H9 (cell line): ENCODE measurements around the gene ABCG5. TPM values are rescaled to one million over a fixed set of nuclear protein-coding genes. Genes with fewer than 3 reads are reported as not detected.

ENCODE experiments used
- DNase-seq: peaks from one replicate; pipeline ENCODE4 v3.0.0-alpha.2; 2017
- H2AFZ ChIP-seq: one replicate; pipeline ENCODE4 v1.6.1; 2013; ENCODE audit warnings: mild to moderate bottlenecking, low read length, control low read depth, moderate library complexity
- H2AK5ac ChIP-seq: 2 replicates; pipeline ENCODE4 v1.6.1; 2013; ENCODE audit warnings: low read length, control low read depth, mixed read lengths; ENCODE audit not compliant: insufficient read length
- H2BK120ac ChIP-seq: one replicate; pipeline ENCODE4 v1.6.1; 2013; ENCODE audit warnings: low read depth, mild to moderate bottlenecking, low read length, control low read depth, inconsistent platforms; ENCODE audit not compliant: poor library complexity, severe bottlenecking
- H2BK12ac ChIP-seq: 2 replicates; pipeline ENCODE4 v1.6.1; 2013; ENCODE audit warnings: low read length, control low read depth, mixed read lengths, low read depth; ENCODE audit not compliant: insufficient read length
- H2BK15ac ChIP-seq: 2 replicates; pipeline ENCODE4 v1.6.1; 2013; ENCODE audit warnings: low read depth, low read length, control low read depth
- H2BK20ac ChIP-seq: one replicate; pipeline ENCODE4 v1.6.1; 2013; ENCODE audit warnings: low read depth, mild to moderate bottlenecking, low read length, control low read depth, inconsistent platforms; ENCODE audit not compliant: poor library complexity, severe bottlenecking
- H2BK5ac ChIP-seq: 2 replicates; pipeline ENCODE4 v1.6.1; 2013; ENCODE audit warnings: low read length, control low read depth, mixed read lengths; ENCODE audit not compliant: insufficient read length
- H3K14ac ChIP-seq: 2 replicates; pipeline ENCODE4 v1.6.1; 2013; ENCODE audit warnings: low read length, control low read depth; ENCODE audit not compliant: insufficient read depth
- H3K18ac ChIP-seq: 2 replicates; pipeline ENCODE4 v1.6.1; 2013; ENCODE audit warnings: low read depth, mild to moderate bottlenecking, mixed read lengths, low read length, control low read depth; ENCODE audit not compliant: insufficient read length
- H3K23ac ChIP-seq: 2 replicates; pipeline ENCODE4 v1.6.1; 2013; ENCODE audit warnings: low read length, control low read depth, mixed read lengths, low read depth; ENCODE audit not compliant: insufficient read length
- H3K23me2 ChIP-seq: 2 replicates; pipeline ENCODE4 v1.6.1; 2013; ENCODE audit warnings: low read depth, mild to moderate bottlenecking, mixed read lengths, low read length, control low read depth; ENCODE audit not compliant: insufficient read length, poor library complexity, severe bottlenecking
- H3K27ac ChIP-seq: 2 replicates; pipeline ENCODE4 v1.5.1; 2013; ENCODE audit warnings: low read length, control low read depth, mixed read lengths, low read depth; ENCODE audit not compliant: insufficient read length
- H3K27me3 ChIP-seq: 2 replicates; pipeline ENCODE4 v1.6.1; 2013; ENCODE audit warnings: low read length, control low read depth, inconsistent platforms; ENCODE audit not compliant: insufficient read depth
- H3K4ac ChIP-seq: 2 replicates; pipeline ENCODE4 v1.6.1; 2013; ENCODE audit warnings: low read depth, mild to moderate bottlenecking, control low read depth, inconsistent platforms, low read length, moderate library complexity
- H3K4me1 ChIP-seq: 2 replicates; pipeline ENCODE4 v1.6.1; 2013; ENCODE audit warnings: low read length, control low read depth, inconsistent platforms; ENCODE audit not compliant: insufficient read depth
- H3K4me2 ChIP-seq: 2 replicates; pipeline ENCODE4 v1.6.1; 2013; ENCODE audit warnings: low read length, control low read depth, mixed read lengths; ENCODE audit not compliant: insufficient read length, insufficient read depth
- H3K56ac ChIP-seq: 2 replicates; pipeline ENCODE4 v1.6.1; 2013; ENCODE audit warnings: low read depth, mild to moderate bottlenecking, mixed read lengths, low read length, control low read depth; ENCODE audit not compliant: insufficient read length
- H3K79me1 ChIP-seq: 2 replicates; pipeline ENCODE4 v1.6.1; 2013; ENCODE audit warnings: low read depth, mild to moderate bottlenecking, moderate library complexity, low read length, control low read depth, inconsistent platforms; ENCODE audit not compliant: insufficient read depth, poor library complexity, severe bottlenecking
- H3K79me2 ChIP-seq: 2 replicates; pipeline ENCODE4 v1.6.1; 2013; ENCODE audit warnings: low read length, control low read depth, inconsistent platforms; ENCODE audit not compliant: insufficient read depth
- H3K9ac ChIP-seq: 2 replicates; pipeline ENCODE4 v1.6.1; 2013; ENCODE audit warnings: low read length, control low read depth, mixed read lengths; ENCODE audit not compliant: insufficient read length; ENCODE audit errors: extremely low read depth
- H3K9me3 ChIP-seq: one replicate; pipeline ENCODE4 v1.6.1; 2013; ENCODE audit warnings: low read depth, low read length, inconsistent platforms; ENCODE audit not compliant: control insufficient read depth
- H3T11ph ChIP-seq: one replicate; pipeline ENCODE4 v1.6.1; 2013; ENCODE audit warnings: mild to moderate bottlenecking, low read length, control low read depth, inconsistent platforms
- H4K20me1 ChIP-seq: one replicate; pipeline ENCODE4 v1.6.1; 2013; ENCODE audit not compliant: control insufficient read depth, insufficient read length, insufficient read depth
- H4K5ac ChIP-seq: 2 replicates; pipeline ENCODE4 v1.6.1; 2013; ENCODE audit warnings: low read depth, mild to moderate bottlenecking, mixed read lengths, low read length, control low read depth; ENCODE audit not compliant: insufficient read length
- H4K8ac ChIP-seq: replicated peaks from 2 replicates; pipeline ENCODE4 v1.6.1; 2013; ENCODE audit warnings: low read length, control low read depth, mixed read lengths, low read depth; ENCODE audit not compliant: insufficient read length
- H4K91ac ChIP-seq: 2 replicates; pipeline ENCODE4 v1.6.1; 2013; ENCODE audit warnings: low read depth, mild to moderate bottlenecking, moderate library complexity, mixed read lengths, low read length, control low read depth; ENCODE audit not compliant: insufficient read length
- H3K27ac Mint-ChIP-seq, 3 experiments: 2 replicates in 2 of 3; 3 replicates in 1 of 3; pipeline ENCODE4 v1.8.0; 2020 to 2021; ENCODE audit warnings: mixed read lengths in 3 of 3, mild to moderate bottlenecking in 1 of 3, moderate library complexity in 1 of 3
- H3K27me3 Mint-ChIP-seq: 2 replicates; pipeline ENCODE4 v1.8.0; 2021; ENCODE audit warnings: low read depth, mild to moderate bottlenecking, moderate library complexity, mixed read lengths
- H3K36me3 Mint-ChIP-seq, 3 experiments: 2 replicates in 2 of 3; 3 replicates in 1 of 3; pipeline ENCODE4 v1.8.0; 2020 to 2021; ENCODE audit warnings: low read depth in 3 of 3, mixed read lengths in 3 of 3; ENCODE audit not compliant: insufficient read depth in 1 of 3
- H3K4me1 Mint-ChIP-seq, 2 experiments: 2 replicates each; pipeline ENCODE4 v1.8.0; 2020; ENCODE audit warnings: mixed read lengths in 2 of 2
- H3K4me3 Mint-ChIP-seq, 2 experiments: 2 replicates in 1 of 2; 3 replicates in 1 of 2; pipeline ENCODE4 v1.8.0; 2020 to 2021; ENCODE audit warnings: mild to moderate bottlenecking in 2 of 2, mixed read lengths in 2 of 2, moderate library complexity in 1 of 2
- H3K9me3 Mint-ChIP-seq, 2 experiments: 2 replicates in 1 of 2; 3 replicates in 1 of 2; pipeline ENCODE4 v1.8.0; 2020; ENCODE audit warnings: mild to moderate bottlenecking in 2 of 2, mixed read lengths in 2 of 2, moderate library complexity in 1 of 2
- CTCF ChIP-seq: fragments of 200-600 bp; sonication (generic); conservative IDR thresholded peaks from 3 replicates; pipeline ENCODE4 v1.8.0; 2021; ENCODE audit warnings: antibody characterized with exemption, mild to moderate bottlenecking
- WGBS: extraction: QIAGEN DNeasy Blood & Tissue Kit; methylation state at CpG from one replicate; pipeline ENCODE4 v1.1.7; 2013; ENCODE audit warnings: missing lambda C conversion rate, low lambda C conversion rate, mixed read lengths; ENCODE audit not compliant: insufficient read length; ENCODE audit errors: extremely low coverage; 5-methylcytosine and 5-hydroxymethylcytosine counted together
- total RNA-seq: library from RNA; stranded (reverse); gene quantifications from 2 replicates; pipeline ENCODE4 v1.2.1, GENCODE V29; 2021

Gene ABCG5
- total RNA-seq, 1 experiment from 2014 or later, result not detected

- Histone ChIP-seq H2BK5ac (no peak overlapping the region), H3K23ac (no peak overlapping the region), H3K4me2 (no peak overlapping the region), H2BK15ac (no peak overlapping the region), H3T11ph (no peak overlapping the region), H3K27me3 (no peaks in the 10 kb centered on the region), H3K9me3 (no peaks in the 10 kb centered on the region), H4K20me1 (no peaks in the 10 kb centered on the region), H3K56ac (no peak overlapping the region), H3K27ac (no peak overlapping the region), H3K79me1 (no peaks in the 10 kb centered on the region), H2BK12ac (no peak overlapping the region), H3K9ac (no peak overlapping the region), H3K23me2 (no peaks in the 10 kb centered on the region), H2AFZ (no peak overlapping the region), H2BK20ac (no peak overlapping the region), H4K8ac (no peak overlapping the region), H2BK120ac (no peak overlapping the region), H4K91ac (no peak overlapping the region), H3K4me1 (no peaks in the 10 kb centered on the region), H3K18ac (no peak overlapping the region), H3K79me2 (no peaks in the 10 kb centered on the region), H3K14ac (no peak overlapping the region), H2AK5ac (no peak overlapping the region), H3K4ac (no peak overlapping the region), H4K5ac (no peak overlapping the region)
- H3K27ac Mint-ChIP-seq, result no peak overlapping the region
- no peak overlapping the region for H3K4me3 Mint-ChIP-seq
- no peaks in the 10 kb centered on the region for H3K36me3 Mint-ChIP-seq
- peaks cover 7 to 8% of the 10 kb centered on the region in 2 experiments for H3K4me1 Mint-ChIP-seq
- H3K27me3 Mint-ChIP-seq, result no peaks in the 10 kb centered on the region; the same call in none of the 2 replicates
- no peak for TF ChIP-seq CTCF
- DNase-seq, result no peak
- no peaks in the 10 kb centered on the region for H3K9me3 Mint-ChIP-seq
- no CpG with 5 or more reads among the region's 7 CpGs for WGBS
These were observed 15.8 kb downstream of the ABCG5 start for GRCh38 chr2:43822839-43823238.
